ENCODE data around the gene KCNIP4.

DNA sequence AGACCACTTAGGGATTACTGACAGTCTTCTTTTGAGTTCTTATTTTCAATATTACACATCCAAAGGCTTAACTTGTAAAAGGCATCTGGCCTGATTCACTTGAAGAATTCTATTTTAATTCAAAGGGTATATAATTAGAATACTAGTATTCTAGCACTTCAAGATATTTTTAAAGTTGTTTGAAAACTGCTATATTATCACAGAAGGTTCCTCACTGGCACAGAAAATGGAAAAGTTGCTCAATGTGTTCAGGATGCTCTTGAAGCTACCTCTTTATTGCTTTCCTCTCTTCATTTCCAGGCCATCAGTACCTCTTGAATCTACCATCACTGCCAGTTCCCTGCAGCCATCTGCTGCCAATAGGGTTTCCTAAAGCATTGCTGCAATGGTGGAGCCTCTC, 271.4 kb downstream of the KCNIP4 start:
- TF ChIP-seq POLR2AphosphoS5 (IDR thresholded peaks at IDR 0.05; ENCODE audit: borderline replicate concordance, low read depth, low read length) (no peak), EZH2 (IDR thresholded peaks at IDR 0.05) (no peak)
